HUDEP-2 (cell line): Measurements from ENCODE around the gene STK39.
"Not testable (repeated sequence)": the region's sequence is repeated elsewhere in the genome, so short reads cannot be mapped to it uniquely, and the experiment has no call there.

ENCODE experiments used
- DNase-seq, 76 experiments: peaks; one replicate each; lab custom pipeline; 2025; ENCODE audit not compliant: unreplicated experiment in 76 of 76; lab: John Stamatoyannopoulos, UW

The STK39 gene

DNA sequence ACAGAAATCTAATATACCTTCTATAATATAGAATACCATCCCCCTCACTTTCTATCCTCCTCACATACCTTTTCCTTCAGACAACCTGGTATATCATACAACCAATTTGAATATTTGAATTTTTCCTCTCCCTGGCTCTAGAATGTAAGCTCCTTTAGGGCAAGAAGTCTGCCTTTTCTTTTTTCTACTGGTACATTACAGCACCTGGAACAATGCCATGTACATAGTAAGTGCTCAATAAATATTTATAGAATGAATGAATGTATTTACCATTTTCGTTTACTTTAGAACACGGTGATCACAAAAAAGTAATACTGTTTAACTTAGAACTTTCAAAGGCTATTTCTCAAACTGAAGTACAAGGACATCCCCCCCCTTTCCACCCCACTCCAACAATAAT is 187.6 kb downstream of the STK39 start:
- DNase-seq, result no peak

DNA sequence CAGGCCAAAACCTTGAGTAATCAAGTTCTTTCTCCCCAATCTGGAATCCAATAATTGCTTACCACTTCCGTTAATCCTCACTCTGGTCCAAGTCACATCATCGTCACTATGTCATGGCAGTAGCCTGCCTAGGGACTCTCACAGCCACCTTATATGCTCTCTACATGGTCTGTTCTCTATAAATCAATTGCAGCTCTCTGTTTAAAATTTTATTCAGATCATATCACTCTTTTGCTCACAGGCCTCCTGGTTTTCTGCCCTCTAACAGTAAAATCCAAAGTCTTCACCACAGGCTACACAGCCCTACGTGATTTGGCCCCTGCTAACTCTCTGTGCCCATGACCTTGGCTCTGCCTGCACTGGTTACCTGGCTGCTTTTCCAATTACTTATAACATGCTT is 188.7 kb downstream of the STK39 start:
- no peak for DNase-seq

DNA sequence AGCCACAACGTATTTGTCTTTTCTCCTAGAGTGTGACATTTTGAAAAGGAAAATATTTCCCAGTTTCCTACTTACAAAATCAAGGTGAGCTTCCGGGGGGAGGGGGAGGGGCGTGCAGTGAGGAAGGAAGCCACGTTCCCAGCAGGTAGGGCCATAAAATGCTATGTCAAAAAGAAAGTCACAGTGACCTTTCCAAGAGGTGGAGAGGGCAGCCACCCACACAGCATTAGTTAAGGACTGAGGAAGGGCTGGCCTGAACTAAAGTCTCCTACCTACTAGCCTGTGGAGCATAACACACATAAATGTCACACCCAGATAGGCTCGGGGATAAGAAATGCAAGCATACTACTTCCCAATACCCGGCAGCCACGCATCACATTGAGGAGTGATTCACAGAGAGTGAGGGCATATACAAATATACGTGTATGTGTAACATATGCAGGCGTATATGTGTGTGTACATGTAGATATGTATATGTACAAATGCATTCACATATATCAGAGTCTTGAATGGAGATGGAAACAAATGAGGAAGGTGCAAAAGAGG is 191.1 kb downstream of the STK39 start:
- DNase-seq, result no peak

DNA sequence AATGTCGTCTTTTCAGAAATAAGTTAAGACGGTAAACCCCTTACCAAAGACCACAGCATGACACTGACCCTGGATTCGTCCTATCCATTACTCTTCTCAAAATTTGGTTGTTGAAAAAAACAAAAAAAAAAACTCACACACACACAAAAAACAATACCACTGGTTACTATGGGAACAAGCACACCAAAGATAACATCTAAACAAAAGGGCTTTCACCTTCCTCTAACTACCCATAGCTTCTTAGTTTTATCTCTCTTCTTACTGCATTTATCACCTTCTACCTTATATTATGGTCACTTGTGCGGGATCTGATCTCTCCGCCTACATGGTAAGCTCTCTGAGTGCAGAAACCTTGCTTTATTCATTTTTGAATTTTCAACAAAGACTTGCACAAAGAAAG is 192.7 kb downstream of the STK39 start:
- DNase-seq, result no peak

DNA sequence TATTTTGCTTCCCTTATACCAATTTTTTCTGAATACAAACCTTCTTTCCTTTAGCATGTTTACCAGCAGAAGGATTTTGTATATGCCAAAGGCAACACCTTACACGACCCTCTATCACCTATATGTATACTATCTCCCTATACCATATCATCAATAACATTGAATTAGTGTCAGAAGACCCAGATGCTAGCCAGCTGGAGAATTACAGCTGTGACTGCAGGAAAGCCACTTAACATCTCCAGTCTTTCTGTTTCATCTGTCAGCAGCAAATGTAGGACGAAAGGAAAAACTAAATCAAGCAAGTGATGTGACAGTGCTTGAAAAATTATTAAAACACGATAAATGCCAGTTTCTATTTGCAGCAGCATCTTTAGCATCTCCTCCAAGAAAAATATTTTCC is 193.7 kb downstream of the STK39 start:
- DNase-seq, result no peak

GRCh38 chr2:168052773-168053172 is 194.6 kb downstream of the STK39 start:
- DNase-seq, result no peak

GRCh38 chr2:168050377-168050776 is 197.0 kb downstream of the STK39 start:
- DNase-seq, result no peak

- no peak for DNase-seq
Measured at GRCh38 chr2:168049609-168050008, 197.8 kb downstream of the STK39 start.

- DNase-seq, result no peak
Measured at GRCh38 chr2:168047091-168047690, 200.2 kb downstream of the STK39 start.

DNA sequence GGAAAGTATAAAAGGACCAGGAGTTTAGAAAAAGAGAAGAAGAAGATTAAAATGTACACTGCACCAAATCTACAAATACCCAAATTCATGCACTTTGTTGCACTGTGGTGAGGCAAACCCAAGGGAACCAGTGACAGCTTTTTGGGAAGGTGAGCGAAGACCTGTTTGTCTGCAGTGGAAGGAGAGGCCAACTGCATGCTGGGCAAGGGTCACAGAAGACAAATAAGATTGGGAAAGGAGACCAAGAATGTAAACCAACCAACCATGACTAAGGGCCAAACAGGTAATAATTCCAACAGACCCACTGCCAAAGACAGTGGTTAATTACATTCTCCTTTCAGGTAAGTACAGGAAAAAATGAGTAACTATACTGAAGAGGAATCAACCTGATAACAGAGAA is 202.8 kb downstream of the STK39 start:
- no peak for DNase-seq

- DNase-seq, result no peak
Measured at GRCh38 chr2:168044176-168044575, 203.2 kb downstream of the STK39 start.

- not testable (repeated sequence) for DNase-seq
Measured at GRCh38 chr2:168042127-168042824, 205.1 kb downstream of the STK39 start.

- no peak for DNase-seq
Measured at GRCh38 chr2:168039881-168040280, 207.5 kb downstream of the STK39 start.

- DNase-seq, result no peak
Measured at GRCh38 chr2:168037778-168038177, 209.6 kb downstream of the STK39 start.

GRCh38 chr2:168035458-168035857 is 211.9 kb downstream of the STK39 start:
- DNase-seq, result no peak

DNA sequence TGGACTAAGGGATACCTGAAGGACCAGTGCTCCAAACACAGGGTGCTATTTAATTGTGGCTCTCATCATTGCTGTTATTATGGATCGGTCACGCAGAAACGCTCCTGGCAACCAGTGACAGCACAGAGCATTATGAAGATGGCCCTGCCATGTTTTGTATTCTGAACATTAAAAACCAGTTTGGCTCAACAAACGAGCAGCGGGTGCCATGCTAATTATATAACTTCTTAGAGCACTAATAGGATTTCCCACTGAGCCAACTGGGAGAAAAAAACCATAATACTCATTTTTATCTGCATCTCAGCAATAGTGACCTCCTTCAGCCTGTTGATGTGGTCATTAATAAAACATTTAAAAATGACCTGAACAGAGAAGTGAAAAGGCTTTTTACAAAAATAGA is 212.8 kb downstream of the STK39 start:
- DNase-seq, result no peak

GRCh38 chr2:168033966-168034365 is 213.4 kb downstream of the STK39 start:
- no peak for DNase-seq

DNA sequence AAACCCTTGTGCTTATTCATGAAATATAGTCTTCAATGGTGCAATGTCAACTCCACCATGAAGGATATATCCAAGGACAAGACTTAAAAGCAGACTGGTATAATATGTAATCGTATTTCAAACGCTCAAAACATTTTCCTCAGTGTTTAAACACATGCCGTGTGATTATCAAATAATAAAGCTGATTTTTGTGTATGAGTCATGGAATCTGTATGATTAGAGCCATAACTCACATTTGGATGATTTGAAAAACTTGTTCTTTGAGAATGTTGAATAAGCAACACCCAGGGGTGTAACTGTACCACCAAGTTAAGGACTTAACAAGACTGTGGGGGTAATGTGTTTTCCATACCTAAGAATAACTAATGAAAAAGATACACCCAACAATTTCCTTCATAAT is 215.3 kb downstream of the STK39 start:
- no peak for DNase-seq

GRCh38 chr2:168030862-168031624 is 216.4 kb downstream of the STK39 start:
- no peak for DNase-seq

DNA sequence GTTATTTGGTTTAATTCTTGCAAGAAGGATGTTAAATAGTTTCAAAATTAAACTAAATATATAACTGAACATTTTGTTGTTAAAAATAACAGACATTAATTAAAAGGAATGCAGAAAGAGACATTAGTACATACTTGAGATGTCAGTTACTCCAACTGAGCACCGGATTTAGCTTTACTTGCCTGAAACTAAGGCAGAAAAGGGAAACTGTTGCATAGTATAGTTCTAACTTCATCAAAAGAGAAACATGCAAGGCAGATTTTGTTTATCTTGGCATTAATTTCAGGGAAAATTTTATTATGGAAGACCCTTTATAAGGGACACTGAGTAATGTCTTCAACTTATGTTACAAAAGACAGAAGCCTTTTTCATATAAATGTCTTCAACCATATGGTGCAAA is 218.3 kb downstream of the STK39 start:
- DNase-seq, result no peak

DNA sequence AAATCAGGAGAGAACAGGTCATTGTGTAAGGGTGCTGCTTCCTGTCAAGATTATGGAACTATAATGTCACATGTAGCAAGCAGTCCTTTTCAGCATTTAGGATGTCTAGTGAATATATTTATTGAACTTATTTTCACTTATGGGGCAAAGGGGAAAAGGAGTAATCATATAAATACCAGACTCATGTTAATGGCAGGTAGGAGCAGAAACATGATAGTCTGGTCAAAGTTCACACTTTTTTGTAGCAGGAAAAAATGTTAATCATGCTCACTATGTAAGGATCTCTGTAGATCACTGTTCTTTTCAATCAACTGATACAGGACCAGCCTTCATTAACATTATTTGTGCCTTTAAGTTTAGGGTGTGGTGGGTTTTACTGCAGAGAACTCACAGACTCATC is 219.0 kb downstream of the STK39 start:
- DNase-seq, result no peak
